ENCODE measurements around the gene DSTN. TPM values are rescaled to one million over a fixed set of nuclear protein-coding genes. Genes with fewer than 3 reads are reported as not detected.

Gene DSTN
- total RNA-seq, 4 donors from 2014 or later: 1,820 to 3,515 (median 2,996) TPM

DNA sequence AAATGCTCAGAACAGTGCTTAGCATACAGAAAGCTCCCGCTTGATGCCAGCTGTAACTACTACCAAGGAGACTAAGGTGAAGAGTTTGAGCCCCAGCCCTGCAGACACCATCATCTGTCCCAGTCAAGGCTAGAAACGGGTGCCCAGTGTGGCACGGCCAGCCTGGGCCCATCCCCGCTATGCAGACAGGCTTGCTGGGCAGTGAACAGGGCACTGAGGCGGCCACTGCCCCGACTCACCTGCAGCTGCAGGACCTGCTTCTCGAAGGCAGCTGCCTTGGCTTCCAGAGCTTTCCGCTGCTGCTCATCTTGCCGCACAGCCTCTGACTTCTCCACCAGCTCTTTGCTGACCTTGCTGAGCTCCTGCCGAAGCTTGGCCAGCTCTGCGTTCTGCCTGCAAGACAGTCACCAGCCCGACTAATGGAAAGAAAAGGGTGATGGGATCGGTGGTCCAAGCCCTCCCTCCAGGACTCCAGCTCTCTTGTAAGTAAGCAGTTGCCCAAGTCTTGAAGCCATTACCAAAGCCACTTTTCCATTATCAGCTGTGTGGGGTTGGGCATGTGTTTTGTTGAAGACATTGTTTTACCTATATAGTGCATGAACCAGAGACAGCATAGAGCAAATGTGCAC lies 63.5 kb downstream of the DSTN start:
- H3K36me3 ChIP-seq: peaks cover 0 to 88% of the 10 kb centered on the region in 2 donors

DNA sequence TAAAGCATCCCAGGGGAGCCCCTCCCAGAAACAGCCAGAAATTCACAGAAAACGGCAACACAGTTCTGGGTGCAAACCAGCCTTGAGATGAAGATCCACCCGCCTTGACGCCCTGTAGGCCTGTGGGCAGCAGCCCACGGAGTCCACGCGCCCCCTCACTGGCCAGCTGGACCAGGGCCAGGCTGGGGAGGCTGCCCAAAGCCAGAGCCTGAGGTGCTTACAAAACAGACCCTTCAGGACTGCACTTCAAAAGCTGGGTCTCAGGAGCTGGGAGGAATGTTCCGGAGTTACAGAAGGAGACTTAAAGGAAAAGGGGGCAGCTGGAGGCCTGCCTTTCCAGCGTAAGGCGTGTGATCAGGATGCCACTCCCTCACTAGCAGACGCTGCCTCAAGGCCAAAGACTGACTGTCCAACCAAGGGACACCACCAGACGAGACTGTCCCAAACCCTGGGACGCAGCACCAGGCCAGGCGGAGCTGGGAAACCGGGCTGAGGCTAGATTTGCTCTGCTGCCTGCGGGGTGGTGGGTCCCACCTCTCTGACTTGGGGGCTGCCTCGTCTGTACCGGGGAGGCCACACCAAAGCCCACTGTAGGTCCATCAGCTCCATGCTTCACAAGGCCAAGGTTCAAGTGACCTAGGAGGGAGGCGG lies 64.1 kb downstream of the DSTN start:
- Histone ChIP-seq H3K4me1 (peaks cover 0 to 54% (median 27%) of the 10 kb centered on the region in 3 donors), H3K36me3 (peaks cover 0 to 88% of the 10 kb centered on the region in 2 donors), H3K27me3 (no peaks in the 10 kb centered on the region), H3K9me3 (no peaks in the 10 kb centered on the region), H3K27ac (peak overlapping the region in 3 of 4 donors; percentile 55 to 71 (median 67)), H3K4me3 (no peak overlapping the region)
- no peak for ATAC-seq
- TF ChIP-seq POLR2AphosphoS5 (IDR thresholded peaks at IDR 0.05): no peak
- TF ChIP-seq EP300 (IDR thresholded peaks at IDR 0.05): no peak
- no peak for TF ChIP-seq POLR2A (IDR thresholded peaks at IDR 0.05)
- TF ChIP-seq, protein P1, sequence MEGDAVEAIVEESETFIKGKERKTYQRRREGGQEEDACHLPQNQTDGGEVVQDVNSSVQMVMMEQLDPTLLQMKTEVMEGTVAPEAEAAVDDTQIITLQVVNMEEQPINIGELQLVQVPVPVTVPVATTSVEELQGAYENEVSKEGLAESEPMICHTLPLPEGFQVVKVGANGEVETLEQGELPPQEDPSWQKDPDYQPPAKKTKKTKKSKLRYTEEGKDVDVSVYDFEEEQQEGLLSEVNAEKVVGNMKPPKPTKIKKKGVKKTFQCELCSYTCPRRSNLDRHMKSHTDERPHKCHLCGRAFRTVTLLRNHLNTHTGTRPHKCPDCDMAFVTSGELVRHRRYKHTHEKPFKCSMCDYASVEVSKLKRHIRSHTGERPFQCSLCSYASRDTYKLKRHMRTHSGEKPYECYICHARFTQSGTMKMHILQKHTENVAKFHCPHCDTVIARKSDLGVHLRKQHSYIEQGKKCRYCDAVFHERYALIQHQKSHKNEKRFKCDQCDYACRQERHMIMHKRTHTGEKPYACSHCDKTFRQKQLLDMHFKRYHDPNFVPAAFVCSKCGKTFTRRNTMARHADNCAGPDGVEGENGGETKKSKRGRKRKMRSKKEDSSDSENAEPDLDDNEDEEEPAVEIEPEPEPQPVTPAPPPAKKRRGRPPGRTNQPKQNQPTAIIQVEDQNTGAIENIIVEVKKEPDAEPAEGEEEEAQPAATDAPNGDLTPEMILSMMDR (IDR thresholded peaks at IDR 0.05): no peak
- 51% methylated on average over 4 of the region's 18 CpGs; no CpG with 5 or more reads in 1 of the 2 donors for WGBS, 2 donors (ENCODE audit: low coverage in 1 of 2)

More for the DNA sequence above, 63.5 kb downstream of the DSTN start:
- no peak overlapping the region for H3K4me3 ChIP-seq
- H3K9me3 ChIP-seq: no peaks in the 10 kb centered on the region
- no peaks in the 10 kb centered on the region for H3K27me3 ChIP-seq
- TF ChIP-seq, protein P1 (IDR thresholded peaks at IDR 0.05): no peak
- TF ChIP-seq EP300 (IDR thresholded peaks at IDR 0.05): no peak
- no peak for TF ChIP-seq POLR2A (IDR thresholded peaks at IDR 0.05)
- TF ChIP-seq POLR2AphosphoS5 (IDR thresholded peaks at IDR 0.05): no peak
- peaks cover 0 to 48% (median 23%) of the 10 kb centered on the region in 3 donors for H3K4me1 ChIP-seq
- WGBS, 2 donors (ENCODE audit: low coverage in 1 of 2): 72 to 95% methylated on average over 4 to 5 of the region's 13 CpGs
- H3K27ac ChIP-seq: peak overlapping the region in 2 of 4 donors; percentile 67 to 71
- no peak for ATAC-seq

DNA sequence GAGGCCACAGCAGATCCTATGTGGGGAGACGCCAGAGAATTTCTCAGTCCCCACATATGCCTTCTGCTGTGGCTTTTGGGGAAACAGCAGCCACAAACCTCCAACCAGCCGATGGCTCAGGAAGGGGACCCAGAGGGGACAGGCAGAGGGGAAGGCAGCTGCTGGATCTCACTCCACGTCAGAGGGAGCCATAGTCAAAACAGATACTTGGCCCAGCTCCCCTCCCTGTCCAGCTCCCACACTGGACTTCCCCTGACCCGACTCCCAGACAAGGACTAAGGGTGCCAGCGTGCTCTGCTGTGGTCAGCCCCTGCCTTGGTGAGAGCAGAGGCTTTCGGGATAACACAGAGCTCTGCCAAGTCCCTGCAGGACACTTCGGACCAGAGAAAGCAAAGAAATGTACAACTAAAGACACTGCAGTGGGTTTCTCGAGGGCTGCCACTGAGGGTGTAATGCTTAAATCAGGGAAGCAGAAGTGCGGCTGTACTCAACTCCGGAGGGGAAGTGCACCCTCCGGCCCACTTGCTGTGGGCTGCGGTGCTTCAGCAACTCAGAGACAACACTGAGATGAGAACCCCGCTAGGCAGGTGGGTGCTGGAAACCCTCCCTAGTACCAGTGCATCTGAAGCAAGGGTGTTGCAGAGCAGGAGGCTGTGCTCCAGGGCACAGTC lies 64.9 kb downstream of the DSTN start:
- ATAC-seq: peak; percentile 61
- TF ChIP-seq, protein P1 (IDR thresholded peaks at IDR 0.05): no peak
- TF ChIP-seq POLR2A (IDR thresholded peaks at IDR 0.05): no peak
- no peak for TF ChIP-seq EP300 (IDR thresholded peaks at IDR 0.05)
- no peak for TF ChIP-seq POLR2AphosphoS5 (IDR thresholded peaks at IDR 0.05)
- 39 to 60% methylated on average over 2 to 3 of the region's 13 CpGs for WGBS, 2 donors (ENCODE audit: low coverage in 1 of 2)

DNA sequence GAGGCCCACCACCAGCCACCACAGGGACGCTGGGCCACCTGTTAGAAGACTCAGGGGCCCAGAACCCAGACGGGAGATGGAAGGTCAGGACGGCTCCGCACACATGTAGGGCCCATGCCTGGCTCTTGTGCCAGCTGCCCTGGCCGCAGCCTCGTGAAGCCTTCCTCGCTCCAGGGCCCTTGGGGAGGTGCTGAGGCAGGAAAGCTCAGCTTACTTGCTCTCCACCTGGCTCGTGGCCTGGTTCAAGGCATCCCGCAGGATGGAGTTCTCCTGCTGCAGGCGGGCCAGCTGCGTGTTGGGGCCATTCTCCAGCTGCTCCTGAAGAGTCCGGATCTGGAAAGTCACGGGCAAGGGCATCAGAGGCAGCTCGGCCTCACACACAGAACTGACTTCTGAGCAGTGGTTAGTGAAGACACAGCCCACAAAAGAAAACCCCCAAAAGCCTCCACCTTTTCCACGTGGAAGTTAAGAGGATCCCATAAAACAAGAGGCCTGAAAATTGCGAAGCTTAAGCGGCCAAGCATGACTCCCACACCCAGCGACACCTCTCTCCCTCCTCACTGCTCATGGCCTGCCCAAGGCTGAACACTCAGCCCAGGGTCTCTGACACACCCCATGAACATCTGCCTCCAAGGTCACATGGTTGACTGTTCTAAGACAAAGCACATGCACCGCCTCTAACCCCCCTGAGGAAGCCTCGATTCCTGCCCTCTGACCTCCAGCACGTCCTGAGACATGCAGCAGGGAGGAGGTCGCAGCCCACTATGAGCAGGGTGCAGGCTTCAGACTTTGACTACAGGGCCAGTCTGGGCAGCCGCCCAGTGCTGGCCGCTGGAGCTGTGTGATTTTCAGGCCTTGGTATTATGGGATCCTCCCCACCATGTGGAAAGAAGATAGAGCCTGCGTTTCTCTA lies 65.7 kb downstream of the DSTN start:
- Histone ChIP-seq H3K27me3 (no peaks in the 10 kb centered on the region), H3K27ac (peak overlapping the region in 3 of 4 donors; percentile 10 to 71 (median 67)), H3K4me3 (no peak overlapping the region), H3K4me1 (peaks cover 0 to 70% (median 27%) of the 10 kb centered on the region in 3 donors), H3K36me3 (peaks cover 0 to 84% of the 10 kb centered on the region in 2 donors), H3K9me3 (no peaks in the 10 kb centered on the region)
- WGBS, 2 donors (ENCODE audit: low coverage in 1 of 2): 40% methylated on average over 2 of the region's 25 CpGs; no CpG with 5 or more reads in 1 of the 2 donors
- ATAC-seq: peak; percentile 41
- no peak for TF ChIP-seq POLR2AphosphoS5 (IDR thresholded peaks at IDR 0.05)

More for the DNA sequence above, 64.9 kb downstream of the DSTN start:
- peaks cover 0 to 62% (median 27%) of the 10 kb centered on the region in 3 donors for H3K4me1 ChIP-seq
- H3K27ac ChIP-seq: peak overlapping the region in 3 of 4 donors; percentile 55 to 71 (median 67)
- H3K4me3 ChIP-seq: no peak overlapping the region
- no peaks in the 10 kb centered on the region for H3K9me3 ChIP-seq
- H3K27me3 ChIP-seq: no peaks in the 10 kb centered on the region
- H3K36me3 ChIP-seq: peaks cover 0 to 84% of the 10 kb centered on the region in 2 donors

Measured in gastroesophageal sphincter (tissue), 4 donors.